ENCODE results near the gene RAB8A.
A peak's percentile ranks its signal among the peaks of the same experiment; 100 is the strongest.
"Not testable (repeated sequence)": the region's sequence is repeated elsewhere in the genome, so short reads cannot be mapped to it uniquely, and the experiment has no call there.

RAB8A gene

DNA sequence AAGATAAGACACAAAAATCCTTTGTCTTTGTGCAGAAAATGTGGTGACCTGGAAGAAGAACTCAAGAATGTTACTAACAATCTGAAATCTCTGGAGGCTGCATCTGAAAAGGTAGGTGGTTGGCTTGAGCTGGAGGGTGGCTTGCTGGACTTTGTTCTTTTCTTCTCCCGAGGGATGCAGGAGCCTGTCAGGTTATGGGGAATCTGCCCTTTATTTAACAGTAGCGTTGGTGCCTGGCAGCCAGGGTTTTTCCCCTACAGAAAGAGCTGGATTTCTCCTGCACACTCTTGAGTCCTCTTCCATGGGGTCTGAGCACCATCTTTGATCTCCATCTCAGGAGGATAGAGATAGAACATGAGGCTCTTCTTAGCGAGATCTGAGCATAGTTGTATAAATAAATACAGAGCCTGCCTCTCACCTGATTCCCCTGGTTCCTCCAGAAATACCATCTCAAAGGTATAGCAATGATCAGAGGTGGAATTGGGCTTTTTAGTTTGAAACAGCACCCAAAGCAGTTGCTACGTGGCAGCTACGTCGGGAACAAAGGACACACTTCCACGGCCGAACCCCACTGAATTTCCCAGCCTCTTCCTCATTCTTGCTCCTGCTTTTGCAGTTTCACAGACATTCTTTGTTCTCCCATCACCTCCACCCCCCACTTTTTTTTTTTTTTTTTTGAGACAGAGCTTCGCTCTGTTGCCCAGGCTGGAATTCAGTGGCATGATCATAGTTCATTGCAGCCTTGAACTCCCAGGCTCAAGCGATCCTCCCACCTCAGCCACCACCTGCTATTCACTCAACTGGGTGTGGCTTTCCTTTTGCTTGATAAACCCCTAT lies 22.5 kb upstream of the RAB8A start:
- H3K9ac ChIP-seq (ENCODE audit: low read depth, low read length), result no peak overlapping the region
- no peaks in the 10 kb centered on the region for H3K4me1 ChIP-seq (ENCODE audit: insufficient read depth, low read length)
- H3K36me3 ChIP-seq (ENCODE audit: insufficient read depth, low read length), result peaks cover 74% of the 10 kb centered on the region
- no peaks in the 10 kb centered on the region for H3K9me3 ChIP-seq (ENCODE audit: control insufficient read depth, insufficient read depth, low read length)

DNA sequence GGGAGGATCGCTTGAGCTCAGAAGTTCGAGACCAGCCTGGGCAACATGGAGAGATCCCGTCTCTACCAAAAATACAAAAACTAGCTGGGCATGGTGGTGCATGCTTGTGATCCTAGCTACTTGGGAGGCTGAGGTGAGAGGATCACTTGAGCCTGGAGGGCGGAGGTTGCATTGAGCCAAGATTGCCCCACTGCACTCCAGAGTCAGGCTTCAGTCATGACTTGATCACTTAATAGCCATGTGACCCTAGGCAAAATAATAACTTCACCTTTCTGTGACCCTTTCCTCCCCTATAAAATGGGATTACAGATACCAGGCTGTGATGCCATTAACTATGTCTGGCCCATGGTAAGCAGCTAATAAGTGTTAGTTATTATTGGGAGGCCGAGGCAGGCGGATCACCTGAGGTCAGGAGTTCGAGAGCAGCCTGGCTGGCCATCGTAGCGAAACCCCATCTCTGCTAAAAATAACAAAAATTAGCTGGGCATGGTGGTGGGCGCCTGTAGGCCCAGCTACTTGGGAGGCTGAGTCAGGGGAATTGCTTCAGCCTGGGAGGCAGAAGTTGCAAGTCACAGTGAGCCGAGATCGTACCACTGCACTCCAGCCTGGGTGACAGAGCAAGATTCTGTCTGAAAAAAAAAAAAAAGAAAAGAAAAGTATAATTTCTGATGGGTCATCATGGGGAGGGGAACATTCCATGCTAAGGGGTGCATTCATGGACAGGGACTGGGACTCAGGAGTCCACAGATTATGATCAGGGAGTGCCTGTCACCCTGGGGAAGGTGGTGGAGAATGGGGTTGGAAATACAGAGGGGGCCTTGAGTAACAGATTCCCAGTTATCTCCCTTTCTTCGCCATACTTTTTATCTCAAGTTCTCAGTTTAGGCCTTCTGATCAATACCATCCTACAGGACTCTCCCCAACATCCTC lies 19.9 kb upstream of the RAB8A start:
- Histone ChIP-seq H3K36me3 (ENCODE audit: insufficient read depth, low read length) (peaks cover 74% of the 10 kb centered on the region), H3K9ac (ENCODE audit: low read depth, low read length) (no peak overlapping the region), H3K9me3 (ENCODE audit: control insufficient read depth, insufficient read depth, low read length) (no peaks in the 10 kb centered on the region), H3K4me1 (ENCODE audit: insufficient read depth, low read length) (no peaks in the 10 kb centered on the region)

DNA sequence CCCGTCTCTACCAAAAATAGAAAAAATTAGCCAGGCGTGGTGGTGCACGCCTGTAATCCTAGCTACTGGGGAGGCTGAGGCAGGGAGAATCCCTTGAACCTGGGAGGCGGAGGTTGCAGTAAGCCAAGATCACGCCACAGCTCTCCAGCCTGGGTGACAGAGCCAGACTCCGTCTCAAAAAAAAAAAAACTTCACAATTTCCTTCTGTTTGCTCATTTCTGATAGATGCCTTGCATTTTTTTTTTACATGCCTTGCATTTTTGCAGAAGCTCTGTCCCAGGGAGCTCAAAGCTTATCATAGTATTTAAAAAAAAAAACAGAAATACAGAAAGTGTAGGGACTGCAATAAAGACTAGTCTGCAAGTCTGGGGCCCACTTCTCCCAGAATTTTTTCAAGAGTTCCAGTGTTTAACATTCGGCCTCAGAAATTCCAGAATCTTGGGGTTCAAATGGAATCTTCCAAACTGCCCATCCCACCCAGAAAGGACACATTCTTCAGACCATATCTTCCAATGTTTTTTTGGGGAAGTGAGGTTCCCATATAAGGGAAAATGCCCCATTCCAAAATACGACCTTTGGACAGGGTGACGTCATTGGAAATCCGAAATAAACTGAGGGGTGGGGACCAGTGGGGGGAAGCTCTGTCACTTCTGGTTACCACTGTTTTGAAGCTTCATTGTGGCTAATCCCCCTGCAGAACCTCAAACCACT lies 17.2 kb upstream of the RAB8A start:
- Histone ChIP-seq H3K4me1 (ENCODE audit: insufficient read depth, low read length) (no peaks in the 10 kb centered on the region), H3K36me3 (ENCODE audit: insufficient read depth, low read length) (peaks cover 64% of the 10 kb centered on the region), H3K9ac (ENCODE audit: low read depth, low read length) (no peak overlapping the region), H3K9me3 (ENCODE audit: control insufficient read depth, insufficient read depth, low read length) (no peaks in the 10 kb centered on the region)

DNA sequence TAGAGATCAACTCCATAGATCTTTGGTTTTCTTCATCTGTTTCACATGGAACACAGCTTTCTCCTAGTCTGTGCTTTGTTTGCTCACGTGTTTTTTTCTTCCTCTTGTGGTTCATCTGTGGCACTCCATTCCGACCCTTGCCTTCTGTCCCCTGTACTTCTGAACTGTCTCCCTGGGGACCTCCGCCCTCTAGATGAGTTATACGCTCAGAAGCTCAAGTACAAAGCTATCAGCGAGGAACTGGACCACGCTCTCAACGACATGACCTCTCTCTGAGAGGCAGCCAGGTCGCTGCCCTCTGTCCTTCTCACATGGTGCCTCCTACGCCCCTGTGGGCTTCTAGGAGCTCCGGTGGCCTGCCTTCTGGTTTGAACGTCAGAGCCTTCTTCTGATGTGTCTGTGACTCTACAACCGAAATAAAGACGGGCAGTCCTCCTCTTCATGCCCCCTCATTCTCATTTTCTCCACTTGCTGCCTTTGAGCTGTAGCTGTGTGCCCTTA lies 16.6 kb upstream of the RAB8A start:
- Histone ChIP-seq H3K36me3 (ENCODE audit: insufficient read depth, low read length) (peaks cover 64% of the 10 kb centered on the region), H3K9me3 (ENCODE audit: control insufficient read depth, insufficient read depth, low read length) (no peaks in the 10 kb centered on the region), H3K4me1 (ENCODE audit: insufficient read depth, low read length) (no peaks in the 10 kb centered on the region), H3K9ac (ENCODE audit: low read depth, low read length) (no peak overlapping the region)

DNA sequence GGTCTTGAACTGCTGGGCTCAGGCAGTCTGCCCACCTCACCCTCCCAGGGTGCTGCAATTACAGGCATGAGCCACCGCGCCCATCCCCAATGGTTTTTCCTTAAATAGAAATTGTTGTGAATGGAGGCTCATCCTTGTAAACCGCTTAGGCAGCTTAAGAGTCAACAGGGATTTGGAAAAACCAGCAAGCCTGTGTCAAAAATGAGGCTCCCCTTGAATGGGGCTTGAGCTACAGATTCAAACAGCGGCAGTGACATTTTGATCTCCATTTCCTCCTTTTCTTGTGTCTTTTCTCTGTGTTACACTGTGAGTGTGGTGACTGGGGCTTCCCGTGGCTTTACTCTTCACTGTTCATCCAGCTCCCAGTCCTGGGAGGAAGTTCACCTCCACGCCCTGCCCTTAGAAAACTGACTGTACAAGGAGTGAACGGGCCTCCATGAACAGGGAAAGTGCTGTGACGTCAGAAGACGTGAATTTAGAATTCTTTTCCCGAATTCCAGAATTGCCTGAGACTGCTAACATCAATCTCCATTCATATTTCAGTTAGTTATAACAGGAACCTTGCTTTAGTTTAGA lies 15.3 kb upstream of the RAB8A start:
- H3K9ac ChIP-seq (ENCODE audit: low read depth, low read length), result no peak overlapping the region
- no peaks in the 10 kb centered on the region for H3K4me1 ChIP-seq (ENCODE audit: insufficient read depth, low read length)
- H3K36me3 ChIP-seq (ENCODE audit: insufficient read depth, low read length), result peaks cover 61% of the 10 kb centered on the region

DNA sequence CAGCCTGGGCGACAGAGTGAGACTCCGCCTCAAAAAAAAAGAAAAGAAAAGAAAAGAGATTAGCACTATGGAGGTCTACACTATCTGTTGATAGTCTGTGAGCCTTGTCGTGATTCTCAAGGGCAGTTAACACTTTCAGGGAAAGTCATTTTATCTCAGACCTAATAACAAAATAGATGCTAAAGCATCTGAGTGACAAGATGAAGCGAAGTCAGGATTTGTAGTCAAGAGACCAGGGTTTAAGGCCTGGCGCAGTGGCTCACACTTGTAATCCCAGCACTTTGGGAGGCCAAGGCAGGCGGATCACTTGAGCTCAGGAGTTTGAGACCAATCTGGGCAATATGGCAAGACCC lies 13.3 kb upstream of the RAB8A start:
- Histone ChIP-seq H3K9me3 (ENCODE audit: control insufficient read depth, insufficient read depth, low read length) (no peaks in the 10 kb centered on the region), H3K36me3 (ENCODE audit: insufficient read depth, low read length) (peaks cover 47% of the 10 kb centered on the region), H3K9ac (ENCODE audit: low read depth, low read length) (no peak overlapping the region), H3K4me1 (ENCODE audit: insufficient read depth, low read length) (no peaks in the 10 kb centered on the region)

More for the DNA sequence above, 15.3 kb upstream of the RAB8A start:
- H3K9me3 ChIP-seq (ENCODE audit: control insufficient read depth, insufficient read depth, low read length), result no peaks in the 10 kb centered on the region

DNA sequence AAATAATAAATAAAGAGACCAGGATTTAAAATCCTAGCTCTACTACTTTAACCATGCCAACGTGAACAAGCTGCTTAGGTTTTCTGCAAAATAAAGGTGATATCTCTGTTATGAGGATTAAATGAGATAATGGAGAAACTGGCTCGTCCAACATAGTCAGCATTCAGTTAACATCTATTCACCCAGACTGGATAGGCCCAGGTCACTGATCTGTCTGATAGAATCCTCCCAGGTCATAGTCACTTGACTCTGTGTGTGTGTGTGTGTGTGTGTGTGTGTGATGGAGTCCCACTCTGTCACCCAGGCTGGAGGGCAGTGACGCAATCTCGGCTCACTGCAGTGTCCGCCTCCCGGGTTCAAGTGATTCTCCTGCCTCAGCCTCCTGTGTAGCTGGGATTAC lies 12.9 kb upstream of the RAB8A start:
- no peaks in the 10 kb centered on the region for H3K4me1 ChIP-seq (ENCODE audit: insufficient read depth, low read length)
- H3K9me3 ChIP-seq (ENCODE audit: control insufficient read depth, insufficient read depth, low read length), result no peaks in the 10 kb centered on the region
- peaks cover 45% of the 10 kb centered on the region for H3K36me3 ChIP-seq (ENCODE audit: insufficient read depth, low read length)
- H3K9ac ChIP-seq (ENCODE audit: low read depth, low read length), result no peak overlapping the region

DNA sequence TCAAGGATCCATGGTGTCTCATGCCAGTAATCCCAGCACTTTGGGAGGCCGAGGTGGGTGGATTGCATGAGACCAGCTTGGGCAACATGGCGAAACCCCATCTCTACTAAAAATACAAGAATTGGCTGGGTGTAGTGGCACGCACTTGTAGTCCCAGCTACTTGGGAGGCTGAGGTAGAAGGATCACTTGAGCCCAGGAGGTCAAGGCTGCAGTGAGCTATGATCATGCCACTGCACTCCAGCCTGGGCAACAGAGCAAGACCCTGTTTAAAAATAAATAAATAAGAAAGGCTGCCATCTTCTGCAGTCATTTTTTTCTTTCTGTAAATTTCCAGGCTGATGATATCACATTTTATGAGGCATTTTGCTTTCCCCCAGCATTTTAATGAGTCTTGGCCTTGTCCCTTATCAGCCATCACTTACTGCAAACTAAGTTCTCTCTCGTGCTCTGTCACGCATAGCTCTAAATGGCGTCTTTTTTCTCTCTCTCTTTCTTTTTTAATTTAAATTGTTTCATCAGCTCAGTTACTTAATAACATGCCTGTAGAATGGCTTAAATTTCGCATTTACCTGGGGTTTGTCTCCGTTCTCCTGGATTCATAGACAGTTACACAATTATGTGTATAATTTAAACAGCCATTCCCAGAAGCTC lies 12.2 kb upstream of the RAB8A start:
- H3K36me3 ChIP-seq (ENCODE audit: insufficient read depth, low read length), result peaks cover 45% of the 10 kb centered on the region
- H3K9me3 ChIP-seq (ENCODE audit: control insufficient read depth, insufficient read depth, low read length); H3K9ac ChIP-seq (ENCODE audit: low read depth, low read length); H3K4me1 ChIP-seq (ENCODE audit: insufficient read depth, low read length): not testable (repeated sequence)

DNA sequence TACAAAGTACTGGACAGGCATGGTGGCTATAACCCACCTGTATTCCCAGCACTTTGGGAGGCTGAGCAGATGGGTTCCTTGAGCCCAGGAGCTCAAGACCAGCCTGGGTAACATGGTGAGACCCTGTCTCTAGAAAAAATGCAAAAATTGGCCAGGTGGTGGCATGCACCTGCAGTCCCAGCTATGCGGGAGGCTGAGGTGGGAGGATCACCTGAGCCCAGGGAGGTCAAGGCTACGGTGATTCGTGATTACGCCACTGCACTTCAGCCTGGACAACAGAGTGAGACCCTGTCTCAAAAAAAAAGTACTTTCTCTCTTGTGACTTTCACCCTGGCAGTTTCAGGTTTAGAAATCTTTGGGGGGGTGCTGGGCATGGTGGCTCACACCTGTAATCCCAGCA lies 11.2 kb upstream of the RAB8A start:
- H3K36me3 ChIP-seq (ENCODE audit: insufficient read depth, low read length), result peaks cover 34% of the 10 kb centered on the region
- H3K9me3 ChIP-seq (ENCODE audit: control insufficient read depth, insufficient read depth, low read length), result no peaks in the 10 kb centered on the region
- no peaks in the 10 kb centered on the region for H3K4me1 ChIP-seq (ENCODE audit: insufficient read depth, low read length)
- no peak overlapping the region for H3K9ac ChIP-seq (ENCODE audit: low read depth, low read length)

DNA sequence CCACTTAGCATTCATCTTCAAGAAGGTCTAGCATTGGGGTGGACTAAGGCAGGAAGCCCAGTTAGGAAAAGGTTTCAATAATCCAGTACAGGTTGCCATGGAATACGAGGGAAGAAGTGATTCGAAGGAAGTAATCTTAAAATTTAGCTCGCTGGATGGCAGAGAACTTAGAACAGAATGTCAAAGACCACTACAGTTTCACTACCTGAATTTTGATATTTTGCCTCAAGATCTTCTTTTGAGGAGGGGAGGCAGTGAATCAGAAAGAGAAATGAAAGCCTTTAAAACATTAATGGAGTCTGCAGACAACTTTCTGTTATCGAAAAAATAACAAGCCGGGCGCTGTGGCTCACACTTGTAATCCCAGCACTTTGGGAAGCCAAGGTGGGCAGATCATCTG lies 7.0 kb upstream of the RAB8A start:
- Histone ChIP-seq H3K36me3 (ENCODE audit: insufficient read depth, low read length) (peaks cover 10% of the 10 kb centered on the region), H3K9me3 (ENCODE audit: control insufficient read depth, insufficient read depth, low read length) (no peaks in the 10 kb centered on the region), H3K9ac (ENCODE audit: low read depth, low read length) (no peak overlapping the region), H3K4me1 (ENCODE audit: insufficient read depth, low read length) (peaks cover 14% of the 10 kb centered on the region; the same call in 1 of the 2 replicates)

DNA sequence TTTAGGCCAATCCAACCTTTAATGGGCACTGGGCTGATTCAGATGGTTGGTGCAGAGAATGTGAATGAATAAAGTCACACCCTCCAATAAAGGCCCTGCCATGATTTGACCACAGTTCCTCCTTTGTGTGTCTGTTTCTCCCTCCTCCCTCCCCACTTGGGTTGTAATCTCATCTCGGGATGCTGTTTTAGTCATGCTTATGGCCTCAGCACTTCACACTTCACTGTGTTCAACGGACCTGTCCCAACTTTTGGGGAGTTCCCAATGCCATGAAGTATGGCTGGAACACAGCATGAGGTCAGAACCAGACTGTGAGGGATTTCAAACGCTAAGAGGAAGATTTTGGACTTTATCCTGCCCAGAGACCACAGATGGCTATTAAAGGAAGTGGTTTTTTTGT lies 5.6 kb upstream of the RAB8A start:
- Histone ChIP-seq H3K4me1 (ENCODE audit: insufficient read depth, low read length) (peaks cover 14% of the 10 kb centered on the region; the same call in 1 of the 2 replicates), H3K36me3 (ENCODE audit: insufficient read depth, low read length) (no peaks in the 10 kb centered on the region; the same call in none of the 2 replicates), H3K9ac (ENCODE audit: low read depth, low read length) (no peak overlapping the region), H3K9me3 (ENCODE audit: control insufficient read depth, insufficient read depth, low read length) (no peaks in the 10 kb centered on the region)

DNA sequence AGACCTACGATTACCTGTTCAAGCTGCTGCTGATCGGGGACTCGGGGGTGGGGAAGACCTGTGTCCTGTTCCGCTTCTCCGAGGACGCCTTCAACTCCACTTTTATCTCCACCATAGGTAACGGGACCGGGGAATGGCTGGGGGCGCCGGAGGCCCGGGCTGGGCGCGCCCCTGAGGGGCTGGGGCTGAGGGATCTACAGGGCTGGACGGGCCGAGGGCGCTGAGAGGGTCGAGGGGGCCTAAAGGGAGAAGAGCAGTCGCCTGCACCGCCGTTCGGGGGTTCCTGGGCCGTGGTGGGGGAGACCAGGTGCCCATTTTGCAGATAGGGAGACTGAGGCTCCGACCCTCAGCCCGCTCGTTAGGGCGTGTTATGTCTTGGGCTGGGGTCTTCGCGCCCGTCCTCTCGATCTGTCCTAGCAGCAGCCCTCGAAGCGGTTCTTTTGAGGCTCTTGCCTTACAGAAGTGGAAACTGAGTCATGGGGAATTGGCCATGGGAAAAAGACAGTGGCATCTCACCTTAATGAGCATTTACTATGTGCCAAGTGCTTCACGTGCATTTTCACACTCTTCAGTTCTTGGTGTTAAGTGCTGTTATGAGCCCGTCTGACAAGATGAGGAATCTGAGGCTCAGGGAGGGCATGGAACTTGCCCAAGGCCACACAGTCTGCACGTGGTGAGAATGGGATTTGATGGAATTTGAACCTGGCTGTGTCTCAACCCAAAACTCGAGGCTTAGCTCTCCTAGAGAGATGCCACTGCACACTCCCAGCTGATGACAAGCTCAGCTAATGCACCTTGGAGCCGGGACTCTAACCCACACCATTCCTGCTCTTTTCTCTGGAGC lies 442 bp downstream of the RAB8A start:
- peaks cover 7% of the 10 kb centered on the region; the same call in 1 of the 2 replicates for H3K4me1 ChIP-seq (ENCODE audit: insufficient read depth, low read length)
- no peaks in the 10 kb centered on the region for H3K9me3 ChIP-seq (ENCODE audit: control insufficient read depth, insufficient read depth, low read length)
- H3K36me3 ChIP-seq (ENCODE audit: insufficient read depth, low read length), result no peaks in the 10 kb centered on the region
- peak overlapping the region; percentile 81 for H3K9ac ChIP-seq (ENCODE audit: low read depth, low read length)

DNA sequence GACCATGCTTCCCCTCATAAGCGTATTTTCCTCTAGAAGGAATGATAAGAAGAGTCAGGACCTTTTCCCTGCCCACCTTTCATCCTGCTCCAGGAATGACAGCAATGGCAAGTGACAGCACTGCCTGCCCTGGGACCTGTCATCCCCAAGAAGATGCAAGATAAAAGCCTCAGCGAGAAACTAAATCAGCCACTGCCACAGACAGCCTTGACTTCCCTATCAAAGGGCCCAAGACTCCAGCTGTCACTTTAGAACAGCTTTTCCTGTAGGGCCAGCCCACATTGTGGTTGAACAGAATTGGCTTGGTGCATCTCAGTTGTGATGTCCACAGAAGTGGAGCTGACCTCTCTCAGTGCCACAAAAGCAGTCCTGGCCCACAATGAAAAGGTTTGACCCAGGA lies 1.1 kb downstream of the RAB8A start:
- Histone ChIP-seq H3K4me1 (ENCODE audit: insufficient read depth, low read length) (0 out of 2 replicates have a peak, but pooled peaks cover 3% of the 10 kb centered on the region), H3K9ac (ENCODE audit: low read depth, low read length) (peak overlapping the region; percentile 81; the same call in 1 of the 2 replicates), H3K36me3 (ENCODE audit: insufficient read depth, low read length) (no peaks in the 10 kb centered on the region), H3K9me3 (ENCODE audit: control insufficient read depth, insufficient read depth, low read length) (no peaks in the 10 kb centered on the region)

All from ES-I3 (cell line).